HG02870 (cell line): ENCODE data around the gene APRT.

Experiments
- ATAC-seq: cut with Tn5 transposase; IDR thresholded peaks from one replicate; pipeline ENCODE4 v1.9.1; 2021; ENCODE audit warnings: mild to moderate bottlenecking, moderate library complexity; ENCODE audit not compliant: unreplicated experiment

Gene APRT

GRCh38 chr16:88809068-88809675 lies 2.6 kb downstream of the APRT start:
- no peak for ATAC-seq

DNA sequence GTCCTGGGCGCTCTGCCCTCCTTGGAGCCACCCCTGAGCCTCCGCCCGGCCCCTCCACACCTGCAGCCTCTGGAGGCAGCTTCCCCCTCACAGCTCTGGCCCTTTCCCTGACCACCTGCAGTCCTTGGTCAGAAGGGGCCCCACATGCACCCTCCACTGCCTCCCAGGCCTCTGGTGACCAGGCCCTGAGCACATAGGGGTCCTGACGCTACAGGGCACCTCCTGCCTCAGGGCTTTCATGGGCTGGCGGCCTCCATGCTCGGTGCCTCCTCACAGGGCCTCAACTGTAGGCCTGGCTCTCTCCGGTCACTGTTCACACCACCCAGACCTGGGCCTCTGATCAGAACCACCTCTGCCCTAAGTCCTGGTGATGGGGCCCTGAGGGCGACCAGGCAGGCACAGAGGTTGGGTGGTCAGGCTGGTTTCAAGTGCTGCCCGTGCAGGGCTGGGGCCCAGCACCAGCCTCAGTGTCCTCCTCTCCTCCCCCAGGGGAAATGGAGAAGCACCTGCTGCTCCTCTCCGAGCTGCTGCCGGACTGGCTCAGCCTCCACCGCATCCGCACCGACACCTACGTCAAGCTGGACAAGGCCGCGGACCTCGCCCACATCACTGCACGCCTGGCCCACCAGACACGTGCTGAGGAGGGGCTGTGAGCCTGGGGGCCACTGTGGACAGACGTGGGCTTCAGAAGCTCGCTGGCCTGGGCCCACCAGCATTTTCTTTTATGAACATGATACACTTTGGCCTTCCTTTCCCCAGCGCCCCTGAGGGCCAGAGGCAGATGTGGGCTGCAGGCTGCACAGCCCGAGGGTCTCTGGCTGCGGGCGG lies 3.9 kb downstream of the APRT start:
- no peak for ATAC-seq

DNA sequence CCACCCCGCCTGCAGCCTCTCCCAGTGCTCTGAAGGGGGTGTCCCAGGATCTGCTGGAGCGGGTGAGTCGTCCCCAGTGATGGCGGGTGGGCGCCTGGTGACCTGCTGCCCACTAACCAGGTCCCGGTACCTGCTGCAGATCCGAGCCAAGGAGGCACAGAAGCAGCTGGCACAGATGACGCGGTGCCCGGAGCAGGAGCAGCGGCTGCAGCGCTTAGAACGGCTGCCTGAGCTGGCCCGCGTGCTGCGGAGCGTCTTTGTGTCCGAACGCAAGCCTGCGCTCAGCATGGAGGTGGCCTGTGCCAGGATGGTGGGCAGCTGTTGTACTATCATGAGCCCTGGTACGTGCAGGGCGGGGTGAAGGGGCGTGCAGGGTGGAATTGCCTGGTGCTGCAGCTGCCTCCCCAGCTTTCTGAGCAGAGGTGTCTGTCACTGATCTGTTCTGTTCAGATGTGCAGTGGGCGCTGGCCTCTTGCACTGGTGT lies 4.5 kb downstream of the APRT start:
- no peak for ATAC-seq

DNA sequence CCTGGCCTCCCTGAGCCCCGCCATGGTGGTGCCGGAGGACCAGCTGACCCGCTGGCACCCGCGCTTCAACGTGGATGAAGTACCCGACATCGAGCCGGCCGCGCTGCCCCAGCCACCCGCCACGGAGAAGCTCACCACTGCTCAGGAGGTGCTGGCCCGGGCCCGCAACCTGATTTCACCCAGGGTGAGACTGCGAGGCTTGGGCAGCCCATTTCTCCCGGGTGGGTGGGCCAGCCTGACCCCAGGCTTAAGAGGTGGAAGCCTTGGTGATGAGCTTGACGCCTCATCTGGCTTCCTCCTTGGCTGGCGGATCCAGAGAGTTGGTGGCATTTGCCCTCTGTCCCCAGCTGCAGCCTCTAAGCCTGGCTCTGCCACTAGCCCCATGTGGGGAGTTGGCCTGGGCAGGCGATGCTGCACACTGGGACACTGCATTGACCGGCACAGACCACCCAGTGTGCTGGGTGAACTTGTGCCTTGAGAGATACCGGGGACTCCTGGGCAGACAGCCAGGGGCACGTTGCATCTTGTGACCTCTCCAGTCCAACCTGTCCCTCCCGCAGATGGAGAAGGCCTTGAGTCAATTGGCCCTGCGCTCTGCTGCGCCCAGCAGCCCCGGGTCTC lies 5.1 kb downstream of the APRT start:
- no peak for ATAC-seq

GRCh38 chr16:88805887-88806393 lies 5.8 kb downstream of the APRT start:
- no peak for ATAC-seq

GRCh38 chr16:88805340-88805715 lies 6.4 kb downstream of the APRT start:
- no peak for ATAC-seq

- no peak for ATAC-seq
Observed at GRCh38 chr16:88804552-88805339, 7.0 kb downstream of the APRT start.

DNA sequence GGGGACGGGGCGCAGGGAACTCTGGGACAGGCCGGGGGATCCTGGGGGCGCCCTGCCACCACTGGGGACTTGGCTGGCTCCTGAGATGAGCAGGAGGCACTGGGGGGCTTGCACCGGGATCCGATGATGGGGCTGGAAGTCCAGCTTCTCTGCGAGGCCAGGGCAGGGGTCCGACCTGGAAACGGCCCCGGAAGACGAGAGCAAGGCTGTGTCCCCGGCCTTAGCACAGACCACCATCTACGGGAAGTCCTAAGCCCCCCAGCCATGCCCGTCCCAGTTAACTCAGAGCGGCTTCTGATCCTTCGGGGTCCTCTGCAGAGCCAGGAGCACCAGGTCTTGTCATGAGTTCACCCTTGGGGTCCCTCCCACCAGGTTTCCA lies 7.6 kb downstream of the APRT start:
- no peak for ATAC-seq

- peak; percentile 55 for ATAC-seq
Observed at GRCh38 chr16:88803264-88803987, 8.3 kb downstream of the APRT start, which contains the start of gene CDT1. CDT1 (plus strand) TSS chr16:88803789; CDS start chr16:88803832, 43 bp downstream.

DNA sequence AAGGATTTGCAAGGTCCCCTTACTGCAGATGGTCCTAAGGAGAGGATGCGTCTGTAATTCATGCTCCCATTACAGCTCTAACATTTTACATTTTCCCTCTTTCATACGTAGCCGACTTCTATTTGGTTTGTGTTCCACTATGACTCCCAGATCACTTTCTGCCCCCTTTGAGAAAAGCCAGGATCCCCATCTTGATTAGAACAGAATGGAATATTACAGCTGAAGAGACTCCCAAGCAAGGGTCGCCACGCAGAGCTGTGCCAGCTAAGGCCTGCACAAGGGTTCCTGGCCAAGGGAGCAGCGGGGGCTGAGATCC lies 11.5 kb downstream of the APRT start:
- ATAC-seq: no peak

GRCh38 chr16:88799569-88800276 lies 12.0 kb downstream of the APRT start:
- no peak for ATAC-seq

- ATAC-seq: no peak
Observed at GRCh38 chr16:88798772-88799455, 12.8 kb downstream of the APRT start.

- ATAC-seq: no peak
Observed at GRCh38 chr16:88798073-88798472, 13.7 kb downstream of the APRT start.

GRCh38 chr16:88796278-88796677 lies 15.4 kb downstream of the APRT start:
- ATAC-seq: no peak

- no peak for ATAC-seq
Observed at GRCh38 chr16:88793251-88793954, 18.3 kb downstream of the APRT start.

GRCh38 chr16:88792668-88793250 lies 19.0 kb downstream of the APRT start:
- no peak for ATAC-seq

- ATAC-seq: no peak
Observed at GRCh38 chr16:88792078-88792550, 19.6 kb downstream of the APRT start.
